Left renal pelvis (tissue), 4 donors: ENCODE data around the gene CDH23. TPM values are rescaled to one million over a fixed set of nuclear protein-coding genes. Genes with fewer than 3 reads are reported as not detected.
A peak's percentile ranks its signal among the peaks of the same experiment; 100 is the strongest.

Source experiments
- DNase-seq, 4 donors: peaks; one replicate each; pipeline ENCODE4 v3.0.0-alpha.2; 2013; ENCODE audit warnings: low read depth in 4 of 4, low spot score in 3 of 4
- polyA plus RNA-seq, 4 donors: library from polyadenylated mRNA; unstranded; fragments of 120-200 nt; gene quantifications; one replicate each; pipeline ENCODE4 v1.2.1, GENCODE V29; 2013; ENCODE audit not compliant: insufficient read length in 4 of 4

The CDH23 gene
- polyA plus RNA-seq, 4 donors: 1.5 to 28.3 (median 2.7) TPM

DNA sequence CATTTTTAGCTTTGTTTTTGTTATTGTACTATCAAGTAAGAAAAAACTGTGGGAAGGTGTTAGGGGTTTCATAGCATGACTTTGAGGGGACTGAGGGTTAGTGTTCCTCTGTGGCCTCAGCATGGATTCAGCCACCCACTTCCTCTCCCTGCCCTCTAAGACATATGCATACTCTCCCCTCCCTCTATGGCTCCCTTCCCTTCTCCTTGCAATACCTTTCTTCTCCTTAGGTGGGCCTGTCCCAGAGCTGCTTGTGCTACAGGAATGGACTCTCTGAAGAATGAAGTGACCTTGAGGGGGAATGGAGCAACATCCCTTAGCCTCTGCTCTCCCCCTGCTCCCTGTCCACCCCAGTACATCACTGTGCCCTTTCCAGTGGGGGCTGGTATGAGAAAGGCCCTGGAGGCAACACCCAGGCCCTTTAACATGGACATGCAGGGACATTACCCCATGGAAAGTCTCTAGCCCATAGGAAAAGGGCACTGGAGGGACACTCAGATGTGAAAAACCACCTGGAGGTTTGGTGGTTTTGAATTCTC lies 22.4 kb downstream of the CDH23 start:
- DNase-seq: no peak

DNA sequence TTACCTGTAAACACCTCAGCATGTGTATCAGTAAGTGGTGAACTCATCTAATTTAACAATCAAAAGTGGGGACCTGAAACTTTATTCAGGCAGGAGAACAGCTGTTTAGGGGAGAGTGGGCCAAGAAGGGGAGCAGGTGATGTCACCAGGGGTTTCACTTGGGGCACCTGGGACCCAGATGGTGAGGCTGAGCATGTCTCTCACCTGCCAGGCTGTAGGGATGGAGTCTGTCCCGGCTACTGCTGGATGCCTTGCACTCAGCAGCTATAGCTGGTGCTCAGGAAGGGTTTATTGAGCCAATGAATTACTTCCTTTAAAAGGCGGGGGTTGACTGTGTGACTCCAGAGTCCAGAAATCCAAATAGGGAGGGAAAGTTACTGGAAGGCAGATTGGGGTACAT lies 23.0 kb downstream of the CDH23 start:
- no peak for DNase-seq

DNA sequence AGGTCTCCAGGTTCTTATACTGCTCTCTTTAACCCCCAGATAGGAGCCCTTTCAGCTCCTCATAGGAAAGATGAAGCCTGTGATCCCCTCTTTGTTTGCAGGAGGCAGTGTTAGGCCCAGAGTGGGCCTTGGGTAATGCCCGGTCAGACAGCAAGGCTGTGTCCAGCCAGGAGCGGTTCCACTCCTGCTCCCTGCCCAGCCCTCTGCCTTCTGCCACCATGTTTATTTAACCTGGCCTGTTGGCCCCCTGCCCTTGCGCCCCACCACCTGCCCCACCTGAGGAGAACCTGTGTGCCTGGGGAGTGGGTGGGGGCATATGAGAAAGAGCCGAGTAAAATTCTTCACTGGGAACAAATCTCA lies 24.3 kb downstream of the CDH23 start:
- DNase-seq: no peak

DNA sequence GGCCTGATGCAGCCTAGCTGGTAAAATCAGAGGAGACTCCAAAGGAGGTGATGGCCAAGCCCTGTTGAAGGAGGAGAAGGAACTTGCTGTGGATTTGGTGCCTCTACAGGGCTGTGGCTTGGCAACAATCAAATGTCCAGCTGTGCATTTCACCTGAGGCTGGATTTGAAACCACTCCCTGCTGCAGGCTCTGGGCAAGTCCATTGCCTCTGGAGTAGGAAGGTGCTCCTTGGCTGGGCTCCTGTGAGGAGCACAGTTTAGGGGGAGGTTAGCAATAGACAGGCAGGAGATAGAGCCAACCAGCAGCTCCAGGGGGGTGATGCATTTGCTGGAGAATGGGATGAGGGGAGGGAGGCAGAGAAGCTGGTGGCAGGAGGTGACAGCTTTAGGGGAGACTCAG lies 26.5 kb downstream of the CDH23 start:
- DNase-seq: no peak

DNA sequence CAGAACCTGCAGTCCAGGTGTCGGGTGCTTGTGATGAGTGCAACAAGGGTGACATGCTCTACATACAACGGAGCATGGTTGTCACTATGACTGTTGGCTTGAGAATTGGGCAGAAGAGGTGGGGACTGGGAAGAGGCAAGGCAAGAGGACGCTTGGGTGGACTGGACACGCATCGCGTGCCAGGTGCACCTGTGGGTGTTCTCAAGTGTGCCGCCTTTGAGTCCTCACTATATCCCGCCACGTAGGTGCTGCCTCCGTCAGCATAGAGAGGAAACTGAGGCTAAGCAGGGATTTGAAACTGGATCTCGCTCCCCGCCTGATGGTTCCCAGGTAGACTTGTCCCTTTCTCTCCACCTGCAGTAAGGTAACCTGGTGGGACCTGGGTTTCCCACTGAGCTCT lies 27.2 kb downstream of the CDH23 start:
- no peak for DNase-seq

DNA sequence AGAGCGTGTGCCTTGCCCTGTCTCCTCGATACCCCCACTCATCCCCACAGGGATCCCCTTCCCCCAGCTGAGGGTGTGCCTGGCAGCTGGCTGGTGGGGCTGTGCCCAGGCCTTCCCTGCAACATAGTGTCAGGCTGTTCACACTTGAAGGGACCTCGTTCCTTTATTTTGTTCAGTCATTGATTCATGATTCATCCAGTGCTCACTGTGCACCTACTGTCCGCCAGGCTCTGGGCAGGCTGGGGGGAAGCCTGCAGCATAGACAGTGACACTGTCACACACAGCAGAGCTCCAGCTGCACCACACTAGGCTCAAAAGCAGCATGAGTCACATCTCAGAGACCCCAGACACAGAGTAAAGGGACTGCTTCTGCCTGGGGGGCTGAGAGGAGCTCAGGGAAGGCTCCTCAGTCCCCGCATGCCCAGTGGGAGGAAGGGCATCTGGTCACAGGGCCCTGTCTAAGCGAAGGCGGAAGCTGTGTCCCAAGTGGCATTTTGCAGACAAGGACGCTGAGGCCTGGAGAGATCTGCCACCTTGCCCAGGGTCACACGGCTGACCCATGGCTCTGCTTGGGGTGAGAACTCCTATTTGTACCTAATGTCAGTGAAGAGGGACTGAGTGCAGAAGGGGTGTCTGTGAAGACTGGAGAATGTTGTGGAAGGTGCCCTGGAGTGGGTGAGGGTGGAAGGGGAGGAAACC lies 27.9 kb downstream of the CDH23 start:
- no peak for DNase-seq

DNA sequence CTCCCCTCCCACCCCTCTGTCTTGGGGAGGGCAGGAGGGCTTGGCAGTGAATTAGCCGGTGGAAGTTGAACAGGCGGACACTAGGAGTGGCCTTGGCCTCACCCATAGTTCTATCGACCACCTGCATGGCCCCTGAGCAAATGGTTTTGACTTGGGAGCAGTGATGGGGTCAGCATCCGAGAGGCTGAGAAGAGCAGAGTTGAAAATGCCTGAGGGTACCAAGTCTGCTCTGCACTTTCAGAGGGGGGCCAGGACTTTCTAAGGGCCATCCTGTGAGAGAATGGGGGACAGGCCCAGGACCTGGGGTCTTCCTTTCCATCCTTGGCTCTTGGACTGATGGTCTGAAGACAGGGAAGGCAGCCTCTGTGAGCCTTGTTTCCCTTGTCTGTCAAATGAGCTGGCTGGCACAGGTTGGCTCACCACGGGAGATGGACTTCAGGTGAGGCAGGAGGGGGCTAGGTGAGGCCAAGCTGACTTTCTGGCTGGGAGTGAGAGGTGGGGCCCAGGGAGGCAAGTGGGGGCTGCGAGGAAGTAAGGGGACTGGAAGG lies 29.4 kb downstream of the CDH23 start:
- DNase-seq: no peak

DNA sequence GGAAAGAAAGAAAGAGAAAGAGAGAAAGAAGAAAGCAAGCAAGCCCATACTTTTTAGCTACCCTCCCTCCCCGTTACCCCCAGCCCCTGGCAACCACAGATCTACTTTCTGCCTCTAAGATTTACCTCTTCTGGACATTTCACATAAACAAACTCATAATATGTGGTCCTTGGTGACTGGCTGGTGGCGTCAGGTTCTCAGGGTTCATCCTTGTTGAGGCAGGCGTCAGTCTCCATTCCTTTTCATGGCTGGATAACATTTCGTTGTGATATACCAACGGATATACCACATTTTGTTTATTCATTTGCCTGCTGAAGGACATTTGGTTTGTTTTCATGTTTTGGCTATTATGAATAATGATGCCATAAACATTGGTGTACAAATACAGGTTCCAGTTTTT lies 30.5 kb downstream of the CDH23 start:
- no peak for DNase-seq

DNA sequence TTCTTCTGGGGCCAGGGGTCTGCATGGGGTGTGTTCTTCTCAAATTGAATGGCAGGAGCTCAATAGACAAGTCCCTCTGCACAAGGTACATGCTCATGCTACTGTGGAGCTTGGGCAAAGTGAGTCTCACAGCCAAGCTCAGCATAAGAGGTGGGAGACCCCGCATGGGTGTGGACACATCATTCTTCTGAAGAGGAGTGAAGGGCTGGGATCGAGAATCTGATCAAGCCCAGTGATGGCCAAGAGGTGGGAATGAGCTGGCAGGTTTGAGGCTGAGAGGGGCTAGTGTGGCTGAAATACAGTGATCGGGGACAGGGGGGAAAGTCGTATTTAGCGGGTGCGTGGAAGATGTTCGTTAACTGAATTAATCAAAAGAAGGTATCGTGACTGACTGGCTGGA lies 32.6 kb downstream of the CDH23 start:
- no peak for DNase-seq

DNA sequence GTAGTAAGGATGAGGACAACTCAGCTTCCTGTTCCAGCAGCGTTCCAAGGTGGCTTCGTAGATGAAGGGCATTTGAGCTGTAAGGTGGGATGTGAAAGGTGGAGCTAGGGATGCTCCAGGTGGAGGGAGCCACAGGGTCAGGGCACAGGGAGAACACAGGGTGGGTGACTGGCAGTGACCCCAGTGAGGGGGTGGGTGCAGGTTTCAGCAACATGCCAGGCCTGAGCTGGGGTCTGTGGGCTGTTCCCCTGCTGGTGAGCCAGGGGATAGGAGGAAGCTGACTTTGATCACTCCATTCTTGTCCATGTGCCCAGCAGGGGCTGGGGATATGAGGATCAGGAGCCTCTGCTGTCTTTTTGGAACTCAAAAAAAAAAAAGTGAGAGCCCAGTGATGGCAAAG lies 33.2 kb downstream of the CDH23 start:
- no peak for DNase-seq

DNA sequence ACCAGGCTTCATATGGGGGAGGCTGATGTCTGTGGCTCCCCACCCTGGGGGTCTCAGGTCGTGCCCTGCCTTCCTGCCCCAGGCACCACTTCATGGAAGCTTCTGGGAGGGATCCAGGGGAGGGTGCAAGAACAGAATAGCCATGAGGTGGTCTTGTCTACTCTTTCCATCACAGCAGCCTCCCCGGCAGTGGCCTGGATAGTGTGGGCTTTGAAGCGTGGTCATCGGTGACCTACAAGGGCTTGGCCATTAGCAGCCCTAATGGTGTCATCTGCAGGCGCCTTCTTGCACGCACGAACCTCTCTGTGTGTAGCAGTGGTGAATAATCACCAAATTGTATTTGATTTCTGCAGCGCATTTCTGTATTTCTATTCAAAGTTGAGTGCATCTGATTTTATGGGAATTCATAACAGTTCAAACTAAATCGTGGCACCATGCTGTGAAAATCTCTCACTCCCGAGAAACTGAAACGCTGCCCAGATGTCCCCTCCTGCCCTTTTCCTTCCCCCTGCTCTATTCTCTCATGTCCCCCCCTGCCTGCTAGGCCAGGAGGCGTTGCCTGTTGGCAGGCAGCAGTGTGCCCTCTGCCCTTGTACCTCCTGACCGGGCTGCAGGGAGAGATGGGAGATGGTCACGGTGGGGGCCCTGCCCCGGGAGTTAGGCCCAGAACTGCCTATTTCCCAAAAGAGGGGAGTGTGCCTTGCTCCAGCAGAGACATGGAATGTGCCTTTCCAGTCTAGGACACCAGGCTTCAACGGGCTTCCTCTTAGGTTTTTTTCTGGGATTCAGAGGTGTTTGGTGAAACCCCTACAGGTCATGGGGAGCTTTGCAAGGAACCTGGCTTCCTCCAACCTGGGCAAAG lies 34.8 kb downstream of the CDH23 start:
- DNase-seq: peak in 1 of 4 donors; percentile 4

DNA sequence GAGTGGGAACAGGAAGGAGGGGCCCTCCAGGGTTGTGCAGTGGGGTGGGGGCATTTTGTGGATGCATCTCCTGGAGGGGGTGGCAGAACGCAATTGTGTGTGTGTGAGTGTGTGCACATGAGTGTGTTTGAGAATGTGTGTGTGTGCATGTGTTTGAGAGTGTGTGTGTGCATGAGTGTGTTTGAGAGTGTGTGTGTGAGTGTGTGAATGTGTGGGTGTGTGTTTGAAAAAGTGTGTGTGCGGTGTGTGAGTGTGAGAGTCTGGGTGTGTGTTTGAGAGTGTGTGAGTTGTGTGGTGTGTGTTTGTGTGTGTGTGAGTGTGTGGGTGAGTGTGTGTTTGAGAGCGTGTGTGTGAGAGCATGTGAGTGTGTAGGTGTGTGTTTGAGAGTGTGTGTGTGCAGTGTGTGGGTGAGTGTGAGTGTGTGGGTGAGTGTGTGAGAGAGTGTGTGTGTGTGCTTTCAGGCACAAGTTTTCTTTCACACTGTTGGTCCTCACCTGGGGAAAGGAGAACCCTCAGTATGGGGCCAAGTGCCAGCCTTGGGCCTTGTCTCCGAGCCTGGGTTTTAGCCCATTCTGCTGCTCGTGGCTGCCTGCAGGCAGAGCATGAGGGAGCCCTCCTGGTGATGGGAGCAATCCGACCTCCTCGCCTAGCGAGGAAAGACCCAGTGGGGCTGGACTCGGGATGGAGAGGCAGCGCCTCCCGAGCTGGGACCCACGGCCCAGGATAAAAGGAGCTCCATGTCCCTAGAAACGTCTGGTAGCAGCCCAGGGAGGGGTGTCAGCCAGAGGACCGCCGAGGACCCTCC lies 35.6 kb downstream of the CDH23 start:
- DNase-seq: no peak

DNA sequence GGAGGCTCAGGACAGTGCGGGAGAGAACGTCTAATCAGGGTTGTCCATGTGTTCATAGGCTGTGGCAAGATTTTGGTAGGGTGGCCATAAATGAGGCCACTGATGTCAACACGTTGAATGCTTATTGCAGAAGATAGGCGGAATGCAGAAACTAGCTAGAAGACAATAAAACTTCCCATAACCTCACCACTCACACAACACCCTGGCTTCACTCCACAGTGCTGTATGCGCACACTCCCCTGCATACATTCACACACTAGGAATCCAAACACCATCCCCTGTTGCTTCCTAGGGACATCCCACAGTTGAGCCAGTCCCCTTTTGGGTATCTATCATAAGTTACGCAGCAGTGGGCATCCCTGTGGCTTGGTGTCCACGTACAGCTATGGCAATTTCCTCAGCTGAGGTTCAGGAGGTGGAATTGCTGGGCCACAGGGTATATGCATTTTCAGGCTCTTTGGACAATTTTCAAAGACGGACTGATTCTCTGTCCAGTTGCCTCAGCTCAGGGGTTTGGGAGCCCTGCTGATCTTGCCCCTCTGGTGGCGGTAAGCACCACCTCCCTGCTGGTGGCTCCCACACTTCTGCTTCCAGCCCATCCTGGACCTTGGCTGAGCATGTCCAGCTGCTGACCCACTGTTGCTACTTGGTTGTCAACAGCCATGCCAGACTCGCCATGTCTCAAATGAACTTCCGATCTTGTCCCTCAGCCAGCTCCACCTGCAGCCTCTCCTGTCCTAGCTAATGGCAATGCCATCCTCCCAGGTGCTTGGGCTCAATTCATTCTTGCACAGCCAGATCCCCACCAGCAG lies 36.4 kb downstream of the CDH23 start:
- DNase-seq: no peak

DNA sequence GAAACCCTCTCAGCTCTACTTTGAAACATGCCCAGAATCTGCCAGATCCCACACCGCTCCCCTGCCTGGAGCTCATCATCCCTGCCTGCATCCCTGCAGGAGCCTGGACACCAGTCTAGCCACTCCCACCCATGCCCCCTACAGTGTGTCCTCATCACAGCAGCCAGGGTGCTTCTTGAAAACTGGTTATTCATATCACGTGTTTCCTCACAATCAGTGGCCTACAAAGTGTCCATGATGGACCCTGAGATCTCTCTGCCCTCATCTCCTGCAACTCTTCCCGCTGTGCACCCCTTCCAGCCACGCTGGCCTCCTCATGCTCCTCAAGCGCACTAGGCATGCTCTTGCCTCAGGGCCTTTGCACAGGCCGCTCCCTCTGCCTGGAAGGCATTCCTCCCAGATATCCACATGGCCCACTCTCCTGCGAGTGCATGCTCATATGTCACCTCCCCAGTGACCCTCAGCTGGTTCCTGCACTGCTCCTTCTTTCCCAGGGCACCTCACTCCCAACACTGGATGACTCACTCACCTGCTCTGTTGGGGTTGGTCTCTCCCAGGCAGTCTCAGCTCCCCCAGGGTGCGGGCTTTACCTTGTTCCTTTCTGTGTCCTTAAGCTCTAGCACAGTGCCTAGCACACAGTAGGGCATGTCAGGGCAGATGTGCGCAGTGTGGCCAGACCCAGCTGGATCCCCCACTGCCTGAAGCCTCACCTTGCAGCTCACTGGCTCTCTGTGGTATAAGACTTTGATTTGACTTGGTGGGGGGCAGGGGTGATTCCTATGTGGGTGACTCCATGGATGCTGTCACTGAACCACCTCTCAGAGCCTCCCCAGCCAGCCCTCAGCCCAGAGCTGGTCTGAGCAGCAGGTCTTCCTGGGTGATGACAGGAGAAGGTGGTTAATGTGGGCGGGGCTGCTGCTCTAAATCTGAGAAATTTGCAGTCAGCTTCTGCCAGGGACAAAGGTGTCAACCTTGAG lies 37.3 kb downstream of the CDH23 start:
- DNase-seq: no peak

DNA sequence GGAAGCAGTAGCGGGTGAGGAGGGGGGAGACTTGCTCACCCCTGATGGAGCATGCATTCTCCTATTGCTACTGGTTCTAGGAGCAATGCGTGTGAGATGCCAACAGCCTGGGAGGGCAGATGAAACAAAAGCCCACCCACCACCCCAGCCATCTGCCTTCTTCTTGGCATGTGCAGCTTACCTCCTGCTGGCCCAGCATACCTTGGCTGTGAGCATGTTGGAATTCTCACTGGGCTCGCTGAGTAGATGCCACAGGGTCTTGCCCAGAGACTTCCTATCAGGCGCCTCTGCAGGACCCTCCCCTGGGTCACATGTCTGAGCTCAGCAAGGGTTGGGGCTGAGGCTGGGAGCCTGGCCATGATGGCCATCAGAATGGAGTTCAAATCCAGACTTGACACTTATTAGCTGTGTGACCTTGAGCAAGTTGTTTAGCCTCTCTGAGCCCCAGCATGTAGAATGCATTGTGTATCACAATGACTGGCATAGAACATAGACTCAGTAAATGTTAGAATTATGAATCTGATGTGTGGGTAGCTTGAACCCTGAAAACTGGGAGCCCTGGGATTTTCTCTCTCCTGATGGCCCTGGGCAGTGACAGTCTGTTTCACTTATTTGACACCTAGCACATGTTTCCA lies 38.2 kb downstream of the CDH23 start:
- DNase-seq: no peak

DNA sequence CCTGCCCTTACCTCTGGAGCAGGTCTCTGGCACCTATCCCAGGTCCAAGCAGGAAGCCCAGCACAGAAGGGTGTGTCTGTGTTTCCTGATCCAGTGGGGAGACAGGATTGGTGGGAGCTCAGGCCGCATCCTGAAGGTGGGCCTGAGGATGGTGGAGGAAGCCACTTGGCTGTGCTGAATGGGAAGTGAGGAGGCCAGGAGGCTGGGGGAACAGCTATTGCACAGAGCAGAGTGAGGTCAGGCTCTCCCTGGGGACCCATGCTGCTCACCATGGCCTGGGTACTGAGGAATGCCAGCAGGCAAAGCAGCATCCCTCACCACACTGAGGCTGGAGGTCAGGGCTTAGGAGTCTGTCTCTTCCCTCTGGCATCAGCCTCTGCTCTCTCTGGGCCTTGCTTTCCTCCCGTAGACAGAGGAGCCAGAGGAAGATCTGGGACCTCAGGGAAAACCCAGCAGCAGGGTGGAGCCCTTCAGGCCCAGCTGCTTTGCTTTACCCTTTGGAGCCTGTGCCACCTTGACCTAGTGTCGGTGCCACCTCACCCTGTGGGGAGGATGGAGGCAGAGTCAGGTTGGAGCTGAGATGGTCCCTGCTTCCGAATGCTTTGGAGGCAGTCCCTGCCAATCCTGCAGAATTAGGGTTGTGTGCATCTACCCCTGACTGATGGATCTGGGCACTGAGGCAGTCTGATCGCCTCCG lies 39.0 kb downstream of the CDH23 start:
- no peak for DNase-seq

DNA sequence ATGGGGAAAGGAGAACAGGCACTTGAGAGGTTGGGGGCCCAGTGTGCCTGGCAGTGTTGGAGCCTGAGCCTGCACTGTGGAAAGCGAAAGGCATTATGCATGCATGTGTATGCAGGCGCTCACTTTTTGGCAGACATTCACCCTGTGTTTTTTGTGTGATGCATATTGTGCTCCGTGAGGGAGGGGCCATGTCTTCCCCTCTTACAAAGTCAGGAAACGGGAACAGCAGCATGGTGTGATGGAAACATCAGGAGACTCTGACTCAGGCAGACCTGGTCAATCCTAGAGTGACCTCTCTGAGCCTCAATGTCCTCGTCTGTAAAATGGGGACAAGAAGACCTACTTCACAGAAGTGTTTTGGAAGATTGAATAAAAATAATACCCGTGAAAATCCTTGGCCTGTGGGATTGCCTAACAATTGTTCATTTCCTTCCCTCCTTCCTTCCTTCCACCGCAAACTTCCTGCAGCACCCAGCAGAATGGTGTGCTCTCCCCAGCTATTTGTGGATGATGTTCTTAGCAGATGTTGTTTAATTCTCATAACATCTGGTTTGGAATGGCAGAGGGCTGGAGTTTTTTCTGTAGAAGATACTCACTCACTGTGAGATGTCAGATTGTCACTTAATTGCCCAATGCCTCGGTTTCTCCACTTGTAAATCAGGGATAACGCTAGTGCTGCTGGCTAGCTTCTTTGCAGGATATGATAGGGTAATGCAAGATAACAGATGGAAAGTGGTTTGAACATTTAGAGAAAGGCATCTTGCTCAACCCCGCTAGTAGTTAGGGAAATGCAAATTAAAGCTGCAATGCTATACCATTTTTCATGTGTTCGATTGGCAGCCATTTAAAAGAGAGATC lies 39.8 kb downstream of the CDH23 start:
- no peak for DNase-seq
